Measurements from ENCODE around the gene BACH2.

Gene BACH2

GRCh38 chr6:90294008-90294511 lies 2.6 kb downstream of the BACH2 start:
- Histone ChIP-seq H3K4me1 (ENCODE audit: control insufficient read depth in 5 of 5, insufficient read depth in 5 of 5, low read length in 5 of 5) (peaks cover 0 to 22% (median 19%) of the 10 kb centered on the region in 5 donors), H3K36me3 (ENCODE audit: control insufficient read depth in 5 of 5, insufficient read depth in 5 of 5, low read length in 5 of 5) (no peaks in the 10 kb centered on the region), H3K27ac (ENCODE audit: low read depth, low read length) (no peak overlapping the region), H3K9ac (ENCODE audit: low read length in 5 of 5) (no peak overlapping the region), H3K9me3 (ENCODE audit: control insufficient read depth in 5 of 5, low read length in 5 of 5) (no peaks in the 10 kb centered on the region), H3K27me3 (ENCODE audit: control insufficient read depth in 5 of 5, insufficient read depth in 4 of 5, low read length in 5 of 5) (peaks cover 0 to 19% (median 10%) of the 10 kb centered on the region in 5 donors), H3K4me3 (ENCODE audit: low read depth in 1 of 5, low read length in 5 of 5) (no peak overlapping the region)

- peaks cover 0 to 22% (median 19%) of the 10 kb centered on the region in 5 donors for H3K4me1 ChIP-seq (ENCODE audit: control insufficient read depth in 5 of 5, insufficient read depth in 5 of 5, low read length in 5 of 5)
- no peaks in the 10 kb centered on the region for H3K9me3 ChIP-seq (ENCODE audit: control insufficient read depth in 5 of 5, low read length in 5 of 5)
- peaks cover 0 to 19% (median 10%) of the 10 kb centered on the region in 5 donors for H3K27me3 ChIP-seq (ENCODE audit: control insufficient read depth in 5 of 5, insufficient read depth in 4 of 5, low read length in 5 of 5)
- H3K9ac ChIP-seq (ENCODE audit: low read length in 5 of 5): no peak overlapping the region
- H3K36me3 ChIP-seq (ENCODE audit: control insufficient read depth in 5 of 5, insufficient read depth in 5 of 5, low read length in 5 of 5): no peaks in the 10 kb centered on the region
- H3K4me3 ChIP-seq (ENCODE audit: low read depth in 1 of 5, low read length in 5 of 5): no peak overlapping the region
- H3K27ac ChIP-seq (ENCODE audit: low read depth, low read length): no peak overlapping the region
Measured at GRCh38 chr6:90293319-90293953, 3.2 kb downstream of the BACH2 start.

GRCh38 chr6:90291565-90291964 lies 5.1 kb downstream of the BACH2 start:
- H3K27ac ChIP-seq (ENCODE audit: low read depth, low read length): no peak overlapping the region
- no peak overlapping the region for H3K9ac ChIP-seq (ENCODE audit: low read length in 5 of 5)
- H3K4me1 ChIP-seq (ENCODE audit: control insufficient read depth in 5 of 5, insufficient read depth in 5 of 5, low read length in 5 of 5): peaks cover 0 to 17% (median 13%) of the 10 kb centered on the region in 5 donors
- no peak overlapping the region for H3K4me3 ChIP-seq (ENCODE audit: low read depth in 1 of 5, low read length in 5 of 5)
- H3K27me3 ChIP-seq (ENCODE audit: control insufficient read depth in 5 of 5, insufficient read depth in 4 of 5, low read length in 5 of 5): peaks cover 0 to 19% (median 10%) of the 10 kb centered on the region in 5 donors
- no peaks in the 10 kb centered on the region for H3K36me3 ChIP-seq (ENCODE audit: control insufficient read depth in 5 of 5, insufficient read depth in 5 of 5, low read length in 5 of 5)
- H3K9me3 ChIP-seq (ENCODE audit: control insufficient read depth in 5 of 5, low read length in 5 of 5): peaks cover 0 to 7% (median 4%) of the 10 kb centered on the region in 5 donors

GRCh38 chr6:90290811-90291420 lies 5.7 kb downstream of the BACH2 start:
- H3K4me3 ChIP-seq (ENCODE audit: low read depth in 1 of 5, low read length in 5 of 5): no peak overlapping the region
- H3K27ac ChIP-seq (ENCODE audit: low read depth, low read length): no peak overlapping the region
- H3K27me3 ChIP-seq (ENCODE audit: control insufficient read depth in 5 of 5, insufficient read depth in 4 of 5, low read length in 5 of 5): peaks cover 0 to 19% (median 10%) of the 10 kb centered on the region in 5 donors
- H3K4me1 ChIP-seq (ENCODE audit: control insufficient read depth in 5 of 5, insufficient read depth in 5 of 5, low read length in 5 of 5): peaks cover 0 to 19% (median 15%) of the 10 kb centered on the region in 5 donors
- no peak overlapping the region for H3K9ac ChIP-seq (ENCODE audit: low read length in 5 of 5)
- peaks cover 0 to 7% (median 4%) of the 10 kb centered on the region in 5 donors for H3K9me3 ChIP-seq (ENCODE audit: control insufficient read depth in 5 of 5, low read length in 5 of 5)
- H3K36me3 ChIP-seq (ENCODE audit: control insufficient read depth in 5 of 5, insufficient read depth in 5 of 5, low read length in 5 of 5): no peaks in the 10 kb centered on the region

- peaks cover 0 to 7% (median 4%) of the 10 kb centered on the region in 5 donors for H3K9me3 ChIP-seq (ENCODE audit: control insufficient read depth in 5 of 5, low read length in 5 of 5)
- no peaks in the 10 kb centered on the region for H3K36me3 ChIP-seq (ENCODE audit: control insufficient read depth in 5 of 5, insufficient read depth in 5 of 5, low read length in 5 of 5)
- no peak overlapping the region for H3K4me3 ChIP-seq (ENCODE audit: low read depth in 1 of 5, low read length in 5 of 5)
- no peak overlapping the region for H3K27ac ChIP-seq (ENCODE audit: low read depth, low read length)
- H3K27me3 ChIP-seq (ENCODE audit: control insufficient read depth in 5 of 5, insufficient read depth in 4 of 5, low read length in 5 of 5): peaks cover 0 to 16% (median 10%) of the 10 kb centered on the region in 5 donors
- H3K9ac ChIP-seq (ENCODE audit: low read length in 5 of 5): no peak overlapping the region
- H3K4me1 ChIP-seq (ENCODE audit: control insufficient read depth in 5 of 5, insufficient read depth in 5 of 5, low read length in 5 of 5): peaks cover 1 to 18% (median 14%) of the 10 kb centered on the region in 5 donors
Measured at GRCh38 chr6:90289902-90290301, 6.7 kb downstream of the BACH2 start.

GRCh38 chr6:90288404-90288803 lies 8.2 kb downstream of the BACH2 start:
- H3K36me3 ChIP-seq (ENCODE audit: control insufficient read depth in 5 of 5, insufficient read depth in 5 of 5, low read length in 5 of 5): no peaks in the 10 kb centered on the region
- H3K4me3 ChIP-seq (ENCODE audit: low read depth in 1 of 5, low read length in 5 of 5): no peak overlapping the region
- H3K27ac ChIP-seq (ENCODE audit: low read depth, low read length): no peak overlapping the region
- H3K4me1 ChIP-seq (ENCODE audit: control insufficient read depth in 5 of 5, insufficient read depth in 5 of 5, low read length in 5 of 5): peaks cover 4 to 23% (median 17%) of the 10 kb centered on the region in 5 donors
- H3K27me3 ChIP-seq (ENCODE audit: control insufficient read depth in 5 of 5, insufficient read depth in 4 of 5, low read length in 5 of 5): peaks cover 0 to 9% (median 0%) of the 10 kb centered on the region in 5 donors
- peaks cover 0 to 7% (median 4%) of the 10 kb centered on the region in 5 donors for H3K9me3 ChIP-seq (ENCODE audit: control insufficient read depth in 5 of 5, low read length in 5 of 5)
- H3K9ac ChIP-seq (ENCODE audit: low read length in 5 of 5): no peak overlapping the region

- Histone ChIP-seq H3K9me3 (ENCODE audit: control insufficient read depth in 5 of 5, low read length in 5 of 5) (peaks cover 0 to 7% (median 4%) of the 10 kb centered on the region in 5 donors), H3K27me3 (ENCODE audit: control insufficient read depth in 5 of 5, insufficient read depth in 4 of 5, low read length in 5 of 5) (peaks cover 0 to 4% (median 0%) of the 10 kb centered on the region in 5 donors), H3K36me3 (ENCODE audit: control insufficient read depth in 5 of 5, insufficient read depth in 5 of 5, low read length in 5 of 5) (no peaks in the 10 kb centered on the region), H3K4me3 (ENCODE audit: low read depth in 1 of 5, low read length in 5 of 5) (no peak overlapping the region), H3K4me1 (ENCODE audit: control insufficient read depth in 5 of 5, insufficient read depth in 5 of 5, low read length in 5 of 5) (peaks cover 4 to 23% (median 17%) of the 10 kb centered on the region in 5 donors), H3K27ac (ENCODE audit: low read depth, low read length) (no peak overlapping the region), H3K9ac (ENCODE audit: low read length in 5 of 5) (no peak overlapping the region)
Measured at GRCh38 chr6:90286884-90287488, 9.7 kb downstream of the BACH2 start.

- peak overlapping the region in 4 of 5 donors; percentile 30 to 67 (median 51) for H3K4me3 ChIP-seq (ENCODE audit: low read depth in 1 of 5, low read length in 5 of 5)
- no peaks in the 10 kb centered on the region for H3K36me3 ChIP-seq (ENCODE audit: control insufficient read depth in 5 of 5, insufficient read depth in 5 of 5, low read length in 5 of 5)
- peaks cover 0 to 4% (median 0%) of the 10 kb centered on the region in 5 donors for H3K27me3 ChIP-seq (ENCODE audit: control insufficient read depth in 5 of 5, insufficient read depth in 4 of 5, low read length in 5 of 5)
- H3K27ac ChIP-seq (ENCODE audit: low read depth, low read length): no peak overlapping the region
- H3K9me3 ChIP-seq (ENCODE audit: control insufficient read depth in 5 of 5, low read length in 5 of 5): peaks cover 0 to 7% (median 4%) of the 10 kb centered on the region in 5 donors
- H3K9ac ChIP-seq (ENCODE audit: low read length in 5 of 5): no peak overlapping the region
- H3K4me1 ChIP-seq (ENCODE audit: control insufficient read depth in 5 of 5, insufficient read depth in 5 of 5, low read length in 5 of 5): peaks cover 4 to 23% (median 17%) of the 10 kb centered on the region in 5 donors
Measured at GRCh38 chr6:90285611-90286381, 10.8 kb downstream of the BACH2 start.

GRCh38 chr6:90285042-90285481 lies 11.6 kb downstream of the BACH2 start:
- Histone ChIP-seq H3K36me3 (ENCODE audit: control insufficient read depth in 5 of 5, insufficient read depth in 5 of 5, low read length in 5 of 5) (no peaks in the 10 kb centered on the region), H3K4me1 (ENCODE audit: control insufficient read depth in 5 of 5, insufficient read depth in 5 of 5, low read length in 5 of 5) (peaks cover 4 to 23% (median 17%) of the 10 kb centered on the region in 5 donors), H3K9ac (ENCODE audit: low read length in 5 of 5) (no peak overlapping the region), H3K27ac (ENCODE audit: low read depth, low read length) (peak overlapping the region; percentile 40), H3K4me3 (ENCODE audit: low read depth in 1 of 5, low read length in 5 of 5) (peak overlapping the region in 4 of 5 donors; percentile 49 to 67 (median 56)), H3K27me3 (ENCODE audit: control insufficient read depth in 5 of 5, insufficient read depth in 4 of 5, low read length in 5 of 5) (peaks cover 0 to 4% (median 0%) of the 10 kb centered on the region in 5 donors), H3K9me3 (ENCODE audit: control insufficient read depth in 5 of 5, low read length in 5 of 5) (peaks cover 0 to 7% (median 4%) of the 10 kb centered on the region in 5 donors)

Data from subcutaneous abdominal adipose tissue (tissue), 5 donors.